Activated T-cell treated with anti-CD3 and anti-CD28 coated beads for 48 hours (primary cell): ENCODE results near the gene TNNC1.

ENCODE experiments used
- DNase-seq: peaks from one replicate; pipeline ENCODE4 v3.0.0-alpha.2; 2020; ENCODE audit warnings: low read depth

Gene TNNC1

DNA sequence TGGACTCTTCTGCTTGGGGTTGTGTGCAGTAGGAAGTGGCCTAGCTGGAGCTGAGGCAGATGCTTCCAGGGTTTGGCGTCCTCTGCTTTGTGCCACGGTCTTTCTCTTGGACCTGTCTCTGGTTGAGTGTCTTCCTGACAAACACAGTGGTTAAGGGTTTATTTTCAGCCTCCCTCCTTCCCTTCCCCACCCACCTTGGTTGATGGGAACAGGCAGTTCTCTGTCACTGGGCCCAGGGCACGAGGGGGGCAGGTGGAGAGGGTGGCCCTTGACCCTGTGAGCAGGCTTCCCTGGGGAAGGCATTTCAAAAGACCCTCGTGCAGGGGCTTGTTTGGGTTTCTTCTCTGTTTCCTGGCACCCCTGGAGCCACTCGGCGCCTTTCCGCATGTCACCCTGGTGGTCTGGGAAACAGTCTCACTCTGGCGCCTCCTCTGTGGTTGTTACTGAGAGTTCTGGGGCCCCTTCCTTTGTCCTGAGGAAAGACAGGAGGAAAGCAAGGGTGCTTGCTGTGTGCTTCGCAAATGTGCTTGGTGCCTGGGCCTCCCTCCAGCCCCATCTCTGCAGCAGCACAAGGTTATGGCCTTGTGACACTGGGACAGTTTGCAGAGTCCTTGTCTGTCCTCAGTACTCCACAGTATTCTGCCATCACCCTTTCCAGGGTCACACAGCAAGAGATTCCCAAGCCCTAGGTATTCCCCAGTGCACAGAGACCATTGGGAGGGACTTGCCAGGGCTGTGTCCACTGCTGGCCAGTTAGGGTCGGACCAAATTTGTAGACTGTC is 31.0 kb upstream of the TNNC1 start:
- no peak for DNase-seq

DNA sequence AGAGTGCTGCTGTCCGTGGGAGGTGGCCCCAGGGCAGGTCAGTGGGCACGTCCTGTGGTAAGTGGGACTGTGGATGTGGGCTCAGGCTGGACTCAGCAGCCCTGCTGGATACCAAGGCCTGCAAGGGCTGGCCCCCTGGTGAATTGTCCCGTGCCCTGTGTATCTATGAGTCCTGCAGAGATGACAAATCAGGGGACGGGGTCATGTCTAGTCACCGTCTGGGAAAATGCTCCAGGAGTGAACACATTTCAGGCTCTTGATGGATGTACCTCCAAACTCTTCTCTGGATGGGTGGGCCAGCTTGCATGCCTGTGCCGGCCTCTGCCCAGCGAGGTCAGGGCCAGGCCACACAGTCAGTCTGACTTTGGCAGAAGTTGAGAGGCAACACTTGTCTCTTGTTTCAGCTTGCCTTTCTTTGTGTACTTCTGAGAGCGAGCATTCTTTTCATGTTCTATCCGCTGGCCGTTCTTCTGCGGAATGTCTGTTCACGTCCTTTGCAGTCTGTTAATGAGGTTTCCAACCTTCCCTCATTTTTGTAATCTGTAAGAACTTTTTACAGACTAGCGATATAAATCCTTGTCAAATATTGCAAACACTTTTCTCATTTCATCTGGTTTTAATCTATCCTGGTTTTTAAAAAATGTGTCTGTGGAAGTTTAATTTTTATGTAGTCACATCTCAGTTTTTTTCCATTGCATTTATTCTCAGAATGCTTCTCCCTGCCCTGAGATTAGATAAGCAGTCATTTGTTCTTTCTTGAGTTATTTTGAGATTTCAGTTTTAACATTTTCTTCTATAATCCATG is 29.9 kb upstream of the TNNC1 start:
- no peak for DNase-seq

DNA sequence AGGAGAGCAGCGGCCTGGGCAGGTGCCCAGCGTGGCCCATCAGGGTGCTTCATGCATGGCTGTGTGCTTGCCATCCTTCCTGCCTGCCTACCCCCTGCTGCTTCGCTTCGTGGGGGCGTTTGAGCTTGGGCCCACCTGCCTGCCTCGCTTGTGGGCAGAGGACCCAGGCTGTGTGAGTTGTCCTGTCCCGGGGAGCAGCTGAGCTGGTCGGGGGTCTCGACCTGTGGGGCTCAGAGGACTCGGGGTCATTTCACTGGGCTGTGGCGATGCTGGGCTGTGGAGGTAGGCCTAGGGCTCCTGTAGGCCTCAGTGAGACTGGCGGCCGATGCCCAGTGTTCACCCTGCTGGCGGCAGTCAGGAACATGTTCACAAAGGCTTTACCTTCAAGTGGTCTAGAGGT is 29.2 kb upstream of the TNNC1 start:
- no peak for DNase-seq

DNA sequence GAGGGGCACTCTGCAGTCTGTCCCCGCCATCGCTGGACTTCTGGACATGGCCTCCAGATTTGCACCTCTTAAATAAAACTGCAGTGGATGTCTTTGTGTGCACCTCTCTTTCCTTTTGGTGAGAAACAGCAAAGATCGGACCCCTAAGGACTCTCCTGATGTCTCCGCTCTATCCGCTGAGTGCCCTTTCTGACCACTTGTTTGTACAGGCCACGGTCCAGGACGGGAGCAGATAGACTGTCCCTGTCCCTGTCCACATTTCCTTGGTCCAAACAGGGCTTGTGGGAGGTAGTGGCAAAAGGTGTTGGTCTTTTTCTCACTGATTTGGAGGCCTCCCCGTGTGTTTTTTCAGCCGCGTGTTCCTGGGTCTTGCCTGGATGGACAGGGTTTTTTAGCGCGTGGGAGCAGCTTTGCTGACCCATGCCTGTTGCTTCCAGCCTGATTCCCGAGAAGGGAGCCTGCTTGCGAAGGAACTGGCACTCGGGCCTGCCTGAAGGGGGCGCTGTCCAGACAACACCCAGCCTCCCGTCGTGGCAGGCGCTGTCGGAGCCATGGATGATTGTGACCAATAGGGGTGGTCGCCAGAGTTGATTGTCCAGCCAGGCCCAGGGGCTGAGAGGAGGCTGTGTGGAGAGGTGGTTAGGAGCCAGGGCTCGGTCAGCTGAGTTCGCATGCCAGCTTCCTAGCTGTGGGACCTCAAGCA is 28.1 kb upstream of the TNNC1 start:
- no peak for DNase-seq

DNA sequence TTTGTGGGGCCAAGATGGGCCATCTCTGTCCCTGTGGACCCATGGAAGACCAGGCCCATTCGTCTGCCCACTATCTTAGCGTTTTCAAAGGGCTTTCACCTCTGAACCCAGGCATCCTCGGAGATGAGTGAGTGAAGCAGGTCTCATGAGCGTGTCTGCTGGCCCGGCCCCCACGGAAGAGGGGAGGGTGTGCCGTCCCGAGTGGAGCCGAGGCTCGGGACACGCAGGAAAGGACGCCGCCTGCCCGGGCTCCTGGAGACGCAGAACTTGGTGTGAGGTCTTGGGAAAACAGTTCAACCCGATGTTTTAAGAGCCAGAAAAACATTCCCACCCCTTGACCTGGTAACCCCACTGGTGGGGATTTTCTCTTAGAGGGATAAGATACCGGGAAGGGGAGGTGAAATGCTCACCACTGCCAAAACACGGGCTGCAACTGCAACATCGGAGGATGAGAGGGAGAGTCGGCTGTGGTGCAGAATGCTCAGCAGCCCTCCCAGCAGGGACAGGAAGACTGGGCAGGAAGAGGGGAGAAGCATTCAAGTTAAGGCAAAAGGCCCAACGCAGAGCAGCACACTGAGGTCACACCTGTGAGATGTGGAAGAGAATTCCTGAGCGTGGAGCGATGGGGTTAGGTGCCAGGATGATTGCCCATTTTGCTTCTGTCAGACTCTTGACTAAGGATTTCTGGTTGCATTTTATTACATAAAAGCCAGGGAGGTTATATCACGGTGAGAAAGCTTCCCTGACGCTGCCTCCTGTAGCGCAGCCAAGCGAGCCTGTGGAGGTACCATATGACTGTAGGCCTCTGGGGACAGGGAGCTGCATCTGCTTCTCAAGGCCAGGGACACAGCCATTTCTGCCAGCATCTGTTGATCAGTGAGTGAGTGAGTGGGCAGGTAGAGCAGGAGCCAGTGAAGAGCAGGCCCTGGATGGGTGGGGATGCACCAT is 27.2 kb upstream of the TNNC1 start:
- DNase-seq: no peak

DNA sequence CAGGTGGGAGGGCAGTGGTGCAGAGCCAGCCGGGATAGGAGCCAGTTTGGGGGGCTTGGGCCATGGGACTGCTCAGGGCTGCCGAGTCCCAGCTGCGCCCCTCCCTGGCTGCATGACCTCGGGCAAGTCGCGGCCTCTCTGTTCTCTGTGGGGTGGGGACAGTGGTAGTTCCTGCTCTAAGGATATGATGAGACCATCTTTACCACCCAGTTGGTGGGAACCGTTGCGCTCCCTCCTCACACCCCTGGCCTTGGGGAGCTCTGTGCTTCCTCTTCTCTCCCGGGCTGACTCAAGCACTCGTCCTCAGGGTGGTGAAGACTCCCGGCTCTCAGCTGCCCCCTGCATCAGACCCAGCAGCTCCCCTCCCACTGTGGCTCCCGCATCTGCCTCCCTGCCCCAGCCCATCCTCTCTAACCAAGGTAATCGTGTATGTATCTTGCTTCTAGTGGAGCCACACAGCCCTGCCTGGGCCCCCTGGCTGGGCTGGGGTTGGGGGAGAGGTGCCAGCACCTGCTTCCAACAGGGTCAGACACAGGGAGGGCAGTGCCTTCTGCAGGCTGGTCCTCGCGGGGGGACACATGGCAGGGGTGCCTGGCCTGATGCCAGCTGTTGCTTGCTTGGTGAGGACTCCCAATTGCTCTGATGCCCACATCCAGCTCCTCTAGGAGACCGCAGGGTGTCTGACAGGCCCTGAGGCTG is 26.2 kb upstream of the TNNC1 start:
- DNase-seq: no peak

DNA sequence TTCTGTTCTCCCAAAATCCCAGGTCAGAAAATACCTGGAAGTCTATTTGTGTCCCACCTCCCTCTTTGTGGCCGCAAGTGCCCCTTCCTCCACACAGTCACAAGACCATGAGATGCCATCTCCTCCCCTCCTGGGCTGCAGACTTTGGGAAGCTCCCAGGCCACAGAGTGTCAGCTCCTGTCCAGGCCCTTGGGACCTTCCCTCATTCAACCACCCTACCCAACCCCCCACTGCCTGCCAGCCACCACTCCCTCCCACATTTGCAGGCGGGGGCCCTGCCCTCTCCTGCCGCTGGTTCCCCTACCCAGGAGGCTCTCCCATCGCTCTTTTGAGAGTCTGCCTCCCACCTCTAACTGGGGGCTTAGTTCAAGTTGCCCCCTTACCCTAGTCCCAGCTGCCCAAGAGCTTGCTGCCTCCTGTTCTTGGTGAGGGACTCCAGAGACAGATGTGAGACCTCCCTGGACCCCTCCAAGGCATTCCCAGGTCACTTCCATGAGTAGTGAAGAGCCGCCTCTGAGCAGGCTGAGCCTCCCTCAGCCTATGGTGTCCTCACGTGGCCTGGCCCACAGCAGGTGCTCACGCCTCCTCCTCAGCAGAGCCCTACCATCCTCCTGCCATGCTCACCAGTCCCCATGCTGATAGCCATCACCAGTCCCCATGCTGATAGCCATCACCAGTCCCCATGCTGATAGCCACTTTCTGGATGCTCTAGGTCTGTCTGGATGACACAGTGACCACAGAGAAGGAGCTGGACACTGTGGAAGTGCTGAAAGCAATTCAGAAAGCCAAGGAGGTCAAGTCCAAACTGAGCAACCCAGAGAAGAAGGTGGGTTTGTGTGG is 25.4 kb upstream of the TNNC1 start:
- no peak for DNase-seq

DNA sequence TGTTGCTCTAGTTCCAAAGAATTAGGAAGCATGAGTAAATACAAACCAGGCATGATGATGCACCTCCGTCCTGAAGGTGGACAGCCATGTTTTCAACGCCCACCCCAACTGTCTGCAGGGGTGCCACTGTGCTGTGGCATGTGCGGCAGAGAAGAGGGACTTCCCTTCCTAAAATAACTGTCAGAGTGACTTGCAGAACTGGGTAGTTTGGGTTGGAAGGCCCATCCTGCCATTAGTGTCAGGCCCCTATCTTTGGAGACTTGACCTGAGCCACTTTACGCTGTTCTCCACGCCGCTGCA is 23.9 kb upstream of the TNNC1 start:
- DNase-seq: no peak

DNA sequence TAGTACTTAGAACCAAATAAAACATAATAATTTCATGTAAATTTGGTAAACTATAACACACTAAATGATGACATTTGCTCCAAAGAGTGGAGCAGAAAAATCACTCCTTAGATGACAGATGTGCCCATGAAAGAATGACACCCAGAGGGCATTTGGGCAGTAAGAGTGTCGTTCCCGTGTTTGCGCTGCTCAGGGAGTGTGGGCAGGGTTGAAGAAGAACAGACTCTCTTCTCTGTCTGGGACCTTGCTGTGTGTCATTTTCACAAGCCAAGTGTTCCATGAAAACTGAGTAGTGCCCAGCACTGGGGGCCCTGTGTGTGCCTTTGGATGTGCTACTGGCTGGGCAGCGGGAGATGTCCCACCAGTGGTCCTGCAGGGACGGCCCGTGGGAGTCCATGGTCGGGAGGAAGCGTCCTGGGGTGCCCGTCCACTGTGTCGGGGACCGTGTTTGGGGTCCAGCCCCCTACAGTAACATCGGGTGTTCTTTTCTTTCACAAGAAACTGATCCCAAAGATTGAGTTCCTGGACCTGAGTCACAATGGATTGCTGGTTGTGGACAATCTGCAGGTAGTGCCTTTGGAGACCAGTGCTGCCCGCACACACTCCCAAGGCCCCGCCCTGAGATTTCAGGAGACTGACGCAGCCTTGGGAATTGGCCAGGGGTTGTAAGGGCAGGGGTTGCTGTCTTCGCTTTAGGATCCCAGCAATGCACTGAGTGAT is 23.4 kb upstream of the TNNC1 start:
- no peak for DNase-seq

DNA sequence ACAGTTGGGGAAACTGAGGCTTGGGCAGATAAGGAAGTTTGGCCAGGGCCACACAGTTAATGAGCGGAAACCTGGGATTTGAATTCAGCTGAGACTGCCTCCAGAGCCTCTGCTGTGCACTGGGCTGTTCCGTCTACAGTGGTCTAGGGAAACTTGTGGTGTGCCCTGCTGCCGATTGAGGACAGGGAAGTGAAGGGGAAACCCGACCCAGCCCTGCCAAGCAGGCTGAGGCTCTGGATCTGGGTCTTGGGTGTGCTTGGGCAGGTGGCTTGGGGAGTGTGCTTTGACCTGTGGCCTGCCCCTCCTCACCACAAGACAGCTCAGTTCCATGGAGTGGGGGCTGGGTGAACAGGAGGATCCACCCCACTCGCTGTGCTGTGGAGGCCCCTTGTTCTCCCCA is 19.2 kb upstream of the TNNC1 start:
- DNase-seq: no peak

DNA sequence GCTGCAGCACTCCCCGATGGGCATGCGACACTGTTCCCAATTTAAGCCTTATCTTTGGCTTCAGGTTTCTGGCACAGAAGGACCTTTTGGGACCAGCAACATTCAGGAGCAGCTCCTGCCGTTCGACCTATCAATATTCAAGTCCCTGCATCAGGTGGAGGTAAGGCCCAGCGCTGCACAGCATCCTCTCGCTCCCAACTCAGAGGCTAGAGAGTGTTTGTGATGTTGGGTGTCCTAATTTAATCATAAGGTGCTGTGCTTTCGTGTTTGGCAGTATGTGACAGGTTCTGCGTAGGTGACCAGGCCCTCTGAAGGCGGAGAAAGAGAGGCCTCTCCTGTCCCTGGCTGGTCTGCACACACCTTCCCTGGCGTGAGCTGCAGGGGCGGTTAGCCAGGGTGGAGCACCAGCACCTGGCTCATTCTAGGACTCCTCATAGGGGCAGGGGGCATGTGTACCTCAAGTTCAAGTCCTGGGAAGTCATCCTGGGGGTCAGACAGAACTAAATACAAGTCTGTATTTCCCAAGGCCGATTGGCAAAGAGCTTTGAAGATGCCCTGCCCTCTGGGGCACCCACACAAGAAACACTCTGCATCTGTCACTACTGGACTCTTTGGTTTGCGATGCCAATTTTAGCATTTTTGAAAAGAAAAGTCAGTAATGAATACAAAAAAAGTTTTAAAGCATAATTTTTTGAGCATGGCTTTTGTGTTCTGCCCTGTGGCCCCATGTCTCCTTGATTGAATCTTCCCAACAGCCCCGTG is 18.6 kb upstream of the TNNC1 start:
- DNase-seq: no peak

DNA sequence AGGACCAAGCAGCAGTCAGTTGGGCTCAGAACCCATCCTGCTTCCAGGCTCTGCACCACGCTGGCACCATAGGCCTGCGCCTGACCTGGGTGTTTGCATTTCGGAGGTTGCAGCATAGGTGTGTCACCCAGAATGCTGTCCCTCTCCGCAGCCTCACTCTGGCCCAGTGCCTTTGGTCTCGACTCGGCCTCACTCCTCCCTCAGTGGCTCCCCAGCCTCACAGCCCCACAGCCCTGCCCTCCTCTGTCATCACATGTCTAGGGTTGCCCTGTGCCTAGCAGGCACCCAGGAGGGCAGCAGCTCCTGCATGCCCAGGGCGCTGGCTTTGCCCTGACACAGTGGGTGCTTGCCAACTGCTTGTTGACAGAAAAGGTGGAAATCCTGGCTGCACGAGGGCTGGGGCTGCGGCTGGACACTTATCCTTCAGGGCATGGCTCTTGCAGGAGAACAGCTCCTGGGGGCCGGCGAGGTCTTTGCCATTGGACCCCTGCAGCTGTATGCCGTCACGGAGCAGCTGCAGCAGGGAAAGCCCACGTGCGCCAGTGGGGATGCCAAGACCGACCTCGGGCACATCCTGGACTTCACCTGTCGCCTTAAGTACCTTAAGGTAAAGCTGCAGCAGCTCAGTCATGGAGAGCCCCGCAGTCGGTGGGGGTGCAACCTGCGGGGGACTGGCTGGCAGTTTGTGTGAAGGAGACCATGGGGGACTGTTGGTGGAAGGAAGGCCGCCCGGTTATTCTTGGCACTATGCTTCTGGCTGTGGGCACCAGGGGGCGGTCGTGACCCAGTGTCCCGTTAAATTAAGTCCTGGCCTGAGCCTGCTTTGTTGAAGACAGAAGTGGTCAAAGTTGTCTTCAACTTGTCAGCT is 17.8 kb upstream of the TNNC1 start:
- no peak for DNase-seq

DNA sequence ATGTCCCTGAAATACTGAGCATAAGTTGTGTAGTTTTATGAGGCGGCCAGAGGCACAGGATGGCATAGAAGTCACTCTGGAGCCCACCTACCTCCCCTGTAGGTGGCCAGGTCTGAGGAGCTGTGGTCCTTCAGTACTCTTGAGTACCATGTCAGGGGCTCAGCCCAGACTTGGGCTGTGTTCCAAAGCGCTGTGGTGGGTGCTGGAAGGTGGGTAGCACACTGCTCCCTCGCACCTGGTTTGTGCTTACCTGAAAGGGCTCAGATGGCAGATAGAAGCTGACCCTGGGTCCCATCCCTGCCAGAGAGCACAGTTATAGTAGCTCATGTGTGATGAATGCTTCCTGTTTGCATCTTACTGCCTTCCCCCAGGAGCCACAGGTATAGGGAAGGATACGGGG is 17.1 kb upstream of the TNNC1 start:
- no peak for DNase-seq

DNA sequence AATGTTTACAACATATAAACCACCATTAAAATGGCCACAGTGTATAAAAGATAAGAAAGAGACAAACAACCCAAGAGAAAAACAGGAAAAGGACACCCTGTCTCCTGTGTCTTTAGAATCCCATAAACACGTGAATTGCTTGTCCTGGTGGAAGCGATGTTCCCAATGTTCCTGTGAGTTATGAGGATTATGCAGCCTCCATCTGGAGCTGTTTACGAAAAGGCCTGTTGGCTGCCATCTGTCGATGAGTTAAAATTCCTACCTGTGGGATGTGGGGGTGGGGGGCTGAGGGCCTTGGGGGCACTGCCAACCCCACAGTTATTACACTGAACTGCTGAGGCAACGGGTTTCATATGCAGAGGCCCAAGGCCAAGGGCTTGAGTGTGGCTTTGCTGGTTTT is 15.2 kb upstream of the TNNC1 start:
- DNase-seq: no peak

DNA sequence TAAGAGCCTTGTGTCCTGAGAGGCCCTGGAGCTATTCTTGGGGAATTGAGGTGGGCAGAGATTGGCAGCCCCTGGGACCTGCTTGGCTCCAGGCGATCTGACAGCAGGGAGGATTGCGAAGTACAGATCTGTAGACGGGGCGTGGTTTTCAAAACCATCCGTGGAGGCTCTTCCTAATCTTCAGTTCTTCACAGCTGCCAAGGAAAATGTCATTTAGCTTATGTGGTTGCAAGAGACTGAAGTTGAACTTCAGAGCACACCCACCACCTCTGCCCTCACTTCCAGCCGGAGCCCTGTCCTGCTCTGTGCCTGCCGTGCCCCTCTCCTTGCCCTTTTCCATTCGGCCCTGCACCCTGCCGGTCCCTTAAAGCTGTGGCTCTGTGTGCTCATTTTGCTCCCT is 14.5 kb upstream of the TNNC1 start:
- DNase-seq: no peak

DNA sequence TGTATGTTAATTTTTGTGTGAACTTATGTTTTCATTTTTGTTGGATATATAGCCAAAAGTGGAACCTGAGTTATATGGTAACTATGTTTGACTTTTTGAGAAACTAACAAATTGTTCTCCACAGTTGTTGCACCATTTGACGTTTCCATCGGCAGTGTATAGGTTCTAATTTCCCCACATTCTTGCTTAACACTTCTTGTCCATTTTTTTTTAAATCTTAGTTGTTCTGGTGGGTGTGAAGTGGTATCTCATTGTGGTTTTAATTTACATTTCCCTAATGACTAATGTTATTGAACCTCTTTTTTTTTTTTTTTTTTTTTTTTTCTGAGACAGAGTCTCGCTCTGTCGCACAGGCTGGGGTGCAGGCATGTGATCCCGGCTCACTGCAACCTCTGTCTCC is 9.6 kb upstream of the TNNC1 start:
- no peak for DNase-seq

DNA sequence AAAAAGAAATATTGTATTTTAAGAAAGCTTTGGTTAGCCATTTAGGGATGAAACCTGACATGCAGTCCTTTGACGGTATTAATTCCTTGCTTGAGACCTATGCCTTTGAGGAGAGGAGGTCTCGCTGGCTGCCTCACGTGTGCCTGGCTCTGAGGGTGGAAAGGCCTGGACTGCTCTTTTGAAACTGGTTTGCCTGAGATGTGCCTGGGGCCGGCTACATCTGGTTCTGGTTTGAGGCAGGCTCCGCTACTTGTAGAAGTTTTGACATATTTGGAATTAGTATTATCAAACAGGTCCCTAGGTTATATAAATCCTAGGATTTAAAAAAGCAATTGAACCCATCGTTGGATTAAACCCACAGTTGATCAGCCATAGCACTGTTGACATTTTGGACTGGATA is 8.0 kb upstream of the TNNC1 start:
- no peak for DNase-seq
